Left ventricle myocardium inferior (tissue), 1 donor: ENCODE measurements around the gene UBE2QL1. TPM values are rescaled to one million over a fixed set of nuclear protein-coding genes. Genes with fewer than 3 reads are reported as not detected.

Source experiments
- DNase-seq: peaks from one replicate; pipeline ENCODE4 v3.0.0-alpha.2; 2020
- H3K27ac ChIP-seq: fragments of 200-600 bp; replicated peaks from 2 replicates; pipeline ENCODE4 v1.8.0; 2021
- H3K27me3 ChIP-seq: fragments of 200-600 bp; 2 replicates; pipeline ENCODE4 v1.8.0; 2021; ENCODE audit warnings: low read depth
- H3K36me3 ChIP-seq: fragments of 200-600 bp; 2 replicates; pipeline ENCODE4 v1.8.0; 2021
- H3K4me1 ChIP-seq: fragments of 200-600 bp; 2 replicates; pipeline ENCODE4 v1.8.0; 2021
- H3K4me3 ChIP-seq: fragments of 200-600 bp; 2 replicates; pipeline ENCODE4 v1.8.0; 2021; ENCODE audit warnings: mild to moderate bottlenecking, moderate library complexity
- H3K9me3 ChIP-seq: fragments of 200-600 bp; replicated peaks from 2 replicates; pipeline ENCODE4 v1.8.0; 2021
- intact Hi-C: fragments of 100-400 bp; cut with micrococcal nuclease; formaldehyde crosslinking; loops from one replicate; pipeline ENCODE4 v1.11.0; 2022
- total RNA-seq: library from RNA; stranded (reverse); fragmentation: NEBNext Ultra II Directional; extraction: Animal tissue kit (Norgen Biotek cat#: 25700); gene quantifications from one replicate; pipeline ENCODE4 v1.2.1, GENCODE V29; 2021
- TF ChIP-seq, protein P1 (sequence below): fragments of 200-600 bp; IDR thresholded peaks from 2 replicates; pipeline ENCODE4 v1.8.0; 2021; ENCODE audit warnings: antibody characterized with exemption, mild to moderate bottlenecking, borderline replicate concordance
- donor health status: DM: no; HTN: yes; CAD: no; lungs with severe emphysema.

Gene UBE2QL1
- total RNA-seq, 1 donor from 2014 or later, result 25.5 TPM

DNA sequence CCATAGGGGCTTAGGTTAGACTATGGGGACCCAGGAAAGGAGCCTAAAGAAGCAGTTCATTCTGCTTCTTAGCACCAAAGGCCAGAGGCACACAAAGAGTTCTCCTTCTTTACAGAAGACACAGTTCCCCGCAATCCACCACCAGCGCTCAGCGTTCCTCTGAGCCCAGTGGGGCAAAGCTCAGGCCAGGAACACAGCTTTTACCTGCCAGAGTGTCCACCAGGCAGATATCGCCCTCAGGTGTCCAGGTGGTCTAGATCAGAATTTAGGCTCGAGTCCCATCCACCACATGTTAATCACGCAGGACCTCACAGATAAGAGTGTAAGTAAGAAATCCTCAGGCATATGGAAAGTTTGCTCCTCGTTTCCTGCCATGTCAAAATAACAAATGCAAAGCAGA, 53.0 kb downstream of the UBE2QL1 start:
- TF ChIP-seq, protein P1, sequence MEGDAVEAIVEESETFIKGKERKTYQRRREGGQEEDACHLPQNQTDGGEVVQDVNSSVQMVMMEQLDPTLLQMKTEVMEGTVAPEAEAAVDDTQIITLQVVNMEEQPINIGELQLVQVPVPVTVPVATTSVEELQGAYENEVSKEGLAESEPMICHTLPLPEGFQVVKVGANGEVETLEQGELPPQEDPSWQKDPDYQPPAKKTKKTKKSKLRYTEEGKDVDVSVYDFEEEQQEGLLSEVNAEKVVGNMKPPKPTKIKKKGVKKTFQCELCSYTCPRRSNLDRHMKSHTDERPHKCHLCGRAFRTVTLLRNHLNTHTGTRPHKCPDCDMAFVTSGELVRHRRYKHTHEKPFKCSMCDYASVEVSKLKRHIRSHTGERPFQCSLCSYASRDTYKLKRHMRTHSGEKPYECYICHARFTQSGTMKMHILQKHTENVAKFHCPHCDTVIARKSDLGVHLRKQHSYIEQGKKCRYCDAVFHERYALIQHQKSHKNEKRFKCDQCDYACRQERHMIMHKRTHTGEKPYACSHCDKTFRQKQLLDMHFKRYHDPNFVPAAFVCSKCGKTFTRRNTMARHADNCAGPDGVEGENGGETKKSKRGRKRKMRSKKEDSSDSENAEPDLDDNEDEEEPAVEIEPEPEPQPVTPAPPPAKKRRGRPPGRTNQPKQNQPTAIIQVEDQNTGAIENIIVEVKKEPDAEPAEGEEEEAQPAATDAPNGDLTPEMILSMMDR, result no peak
- H3K27me3 ChIP-seq, result no peaks in the 10 kb centered on the region
- DNase-seq, result no peak
- intact Hi-C loops, result no loop called here
- H3K9me3 ChIP-seq, result no peaks in the 10 kb centered on the region
- H3K4me3 ChIP-seq, result no peak overlapping the region
- H3K27ac ChIP-seq, result no peak overlapping the region
- H3K4me1 ChIP-seq, result peaks cover 11% of the 10 kb centered on the region
- no peaks in the 10 kb centered on the region for H3K36me3 ChIP-seq

DNA sequence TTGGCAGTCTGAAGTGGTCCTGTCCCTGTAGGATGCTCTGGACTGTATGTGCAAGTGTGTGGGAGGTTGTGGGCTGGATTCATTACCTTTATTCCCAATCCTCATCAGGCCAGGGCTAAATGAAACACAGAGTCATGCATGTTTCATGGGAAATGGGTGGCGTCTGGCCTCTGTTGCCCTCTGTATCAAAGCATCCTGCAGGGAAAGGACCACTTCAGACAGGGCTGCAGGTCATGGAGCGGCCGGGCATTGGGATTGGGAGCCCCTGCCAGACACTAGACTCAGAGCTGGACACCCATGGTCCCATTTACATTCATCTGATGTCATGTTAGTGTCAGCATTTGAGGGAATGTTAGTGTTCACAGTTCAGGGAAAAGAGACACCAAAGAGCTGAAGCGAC, 53.8 kb downstream of the UBE2QL1 start:
- Histone ChIP-seq H3K9me3 (no peaks in the 10 kb centered on the region), H3K27me3 (no peaks in the 10 kb centered on the region), H3K4me1 (peaks cover 4% of the 10 kb centered on the region), H3K27ac (no peak overlapping the region), H3K36me3 (no peaks in the 10 kb centered on the region), H3K4me3 (no peak overlapping the region)
- no peak for DNase-seq
- intact Hi-C loops, result no loop called here
- TF ChIP-seq, protein P1, result no peak

DNA sequence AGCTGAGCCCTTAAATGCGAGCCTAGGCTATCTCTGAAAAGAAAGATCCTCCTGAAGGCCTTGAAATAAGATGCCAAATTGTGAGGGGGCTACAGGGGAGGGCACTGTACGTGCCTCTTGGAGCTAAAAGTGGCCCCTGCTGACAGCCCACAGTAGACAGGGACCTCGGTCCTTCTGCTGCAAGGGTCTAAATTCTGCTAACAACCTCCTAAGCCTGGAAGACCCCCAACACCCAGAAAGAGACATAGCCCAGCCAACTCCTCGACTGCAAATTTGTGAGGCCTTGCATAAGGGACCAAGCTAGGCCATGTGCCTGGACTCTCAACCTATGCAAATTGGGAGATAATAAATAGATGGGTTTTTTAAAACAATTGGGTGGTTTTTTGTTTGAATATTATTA, 54.7 kb downstream of the UBE2QL1 start:
- Histone ChIP-seq H3K36me3 (no peaks in the 10 kb centered on the region), H3K4me3 (no peak overlapping the region), H3K27me3 (no peaks in the 10 kb centered on the region), H3K27ac (no peak overlapping the region), H3K9me3 (no peaks in the 10 kb centered on the region), H3K4me1 (no peaks in the 10 kb centered on the region)
- intact Hi-C loops, result no loop called here
- DNase-seq, result no peak
- TF ChIP-seq, protein P1, result no peak

DNA sequence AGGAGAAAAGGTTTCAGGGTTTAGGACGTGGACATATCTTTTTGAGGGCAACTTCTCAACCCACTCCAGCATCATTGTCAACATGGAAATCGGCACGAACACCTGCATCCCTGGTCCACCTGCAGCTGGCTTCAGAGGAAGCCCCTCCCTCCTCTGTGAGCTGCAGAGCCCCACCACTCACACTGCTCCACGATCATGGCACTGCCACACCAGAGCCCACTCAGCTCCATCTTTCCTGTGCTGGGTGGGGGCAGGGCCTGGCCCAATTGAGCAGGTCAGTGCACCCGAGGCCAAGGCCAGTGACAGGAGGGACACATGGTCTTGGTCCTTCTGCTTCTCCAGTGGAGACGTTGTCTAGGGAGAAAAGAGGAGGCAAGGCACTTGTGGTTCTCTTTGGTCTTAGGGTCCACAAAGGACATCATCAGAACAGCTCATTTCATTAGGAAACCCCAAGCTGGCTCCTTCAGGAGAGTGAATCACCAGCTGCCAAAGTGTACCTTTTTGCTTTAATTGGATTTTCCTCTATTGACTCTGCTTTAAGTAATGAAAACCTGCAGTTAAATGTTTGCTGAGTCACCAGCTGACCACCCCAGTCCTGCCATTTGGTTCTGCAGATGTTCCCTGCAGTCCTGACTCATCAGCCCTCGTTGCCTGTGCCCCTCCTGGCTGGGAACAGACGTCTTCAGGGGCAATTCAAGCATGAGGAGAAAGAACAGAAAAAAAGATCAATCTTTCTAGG, 56.2 kb downstream of the UBE2QL1 start:
- Histone ChIP-seq H3K27me3 (no peaks in the 10 kb centered on the region), H3K9me3 (no peaks in the 10 kb centered on the region), H3K4me1 (peaks cover 8% of the 10 kb centered on the region), H3K4me3 (no peak overlapping the region), H3K27ac (no peak overlapping the region), H3K36me3 (no peaks in the 10 kb centered on the region)
- intact Hi-C loops, result no loop called here
- TF ChIP-seq, protein P1, result no peak
- no peak for DNase-seq

DNA sequence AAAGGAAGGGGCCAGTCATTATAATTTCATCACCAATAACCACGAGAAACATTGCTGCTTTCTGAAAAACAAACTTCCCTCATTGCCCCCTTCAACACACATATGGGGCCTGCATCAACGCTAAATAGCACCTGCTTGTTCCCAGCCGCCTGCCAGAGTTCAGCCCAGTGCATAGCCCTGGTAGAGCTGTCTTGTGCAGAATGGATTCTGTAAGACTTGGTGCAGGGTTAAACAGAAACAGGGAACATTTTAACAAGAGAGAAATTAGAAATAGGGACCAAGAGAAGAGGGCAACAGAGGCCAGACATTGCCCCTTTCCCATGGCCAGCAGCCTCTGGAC, 56.7 kb downstream of the UBE2QL1 start:
- H3K4me3 ChIP-seq, result no peak overlapping the region
- no peaks in the 10 kb centered on the region for H3K36me3 ChIP-seq
- no peak for DNase-seq
- no peaks in the 10 kb centered on the region for H3K9me3 ChIP-seq
- H3K4me1 ChIP-seq, result peaks cover 13% of the 10 kb centered on the region
- intact Hi-C loops, result no loop called here
- H3K27ac ChIP-seq, result no peak overlapping the region
- TF ChIP-seq, protein P1, result no peak
- no peaks in the 10 kb centered on the region for H3K27me3 ChIP-seq
